GM21825 (cell line): ENCODE results near the gene SIAH2.
"Not testable (repeated sequence)": the region's sequence is repeated elsewhere in the genome, so short reads cannot be mapped to it uniquely, and the experiment has no call there.

Experiments
- ATAC-seq: cut with Tn5 transposase; IDR thresholded peaks from one replicate; pipeline ENCODE4 v1.9.1; 2021; ENCODE audit warnings: mild to moderate bottlenecking, moderate library complexity; ENCODE audit not compliant: unreplicated experiment

Gene SIAH2

GRCh38 chr3:150763122-150763840, at the start of gene SIAH2:
Gene SIAH2 (minus strand): TSS chr3:150763169. CDS start chr3:150762849, 320 bp downstream.
- peak; percentile 59 for ATAC-seq

GRCh38 chr3:150811984-150812383, 49.0 kb upstream of the SIAH2 start:
- ATAC-seq, result no peak

GRCh38 chr3:150810641-150811040, 47.7 kb upstream of the SIAH2 start:
- no peak for ATAC-seq

GRCh38 chr3:150806185-150806835, 43.3 kb upstream of the SIAH2 start:
- ATAC-seq, result no peak

- no peak for ATAC-seq
Measured at GRCh38 chr3:150805354-150805753, 42.4 kb upstream of the SIAH2 start.

- ATAC-seq, result no peak
Measured at GRCh38 chr3:150803440-150803985, 40.5 kb upstream of the SIAH2 start.

- ATAC-seq, result no peak
Measured at GRCh38 chr3:150800722-150801121, 37.8 kb upstream of the SIAH2 start.

- ATAC-seq, result no peak
Measured at GRCh38 chr3:150798122-150798618, 35.2 kb upstream of the SIAH2 start.

- ATAC-seq, result no peak
Measured at GRCh38 chr3:150797155-150797554, 34.2 kb upstream of the SIAH2 start.

- not testable (repeated sequence) for ATAC-seq
Measured at GRCh38 chr3:150796527-150796926, 33.6 kb upstream of the SIAH2 start.

- ATAC-seq, result no peak
Measured at GRCh38 chr3:150793641-150794040, 30.7 kb upstream of the SIAH2 start.

GRCh38 chr3:150790629-150791028, 27.7 kb upstream of the SIAH2 start:
- ATAC-seq, result no peak

- no peak for ATAC-seq
Measured at GRCh38 chr3:150789451-150789850, 26.5 kb upstream of the SIAH2 start.

- peak; percentile 74 for ATAC-seq
Measured at GRCh38 chr3:150787741-150788370, 24.9 kb upstream of the SIAH2 start.

- ATAC-seq, result no peak
Measured at GRCh38 chr3:150786791-150787190, 23.8 kb upstream of the SIAH2 start.

GRCh38 chr3:150784747-150785125, 21.8 kb upstream of the SIAH2 start:
- ATAC-seq, result no peak

- ATAC-seq, result peak; percentile 61
Measured at GRCh38 chr3:150783920-150784746, 21.2 kb upstream of the SIAH2 start.

GRCh38 chr3:150783316-150783715, 20.3 kb upstream of the SIAH2 start:
- ATAC-seq, result no peak

GRCh38 chr3:150779402-150779858, 16.5 kb upstream of the SIAH2 start:
- no peak for ATAC-seq

- no peak for ATAC-seq
Measured at GRCh38 chr3:150778793-150779401, 15.9 kb upstream of the SIAH2 start.
